Measurements from ENCODE around the gene MAGEB4. TPM values are rescaled to one million over a fixed set of nuclear protein-coding genes. Genes with fewer than 3 reads are reported as not detected.

MAGEB4 gene
- total RNA-seq, 1 experiment from 2014 or later, result not detected

GRCh38 chrX:30230395-30230794 is 11.4 kb upstream of the MAGEB4 start, which contains the start of gene MAGEB3 (continued):
- TF ChIP-seq CBX3 (IDR thresholded peaks at IDR 0.05; ENCODE audit: low read depth) (no peak), YY1 (IDR thresholded peaks at IDR 0.05; ENCODE audit: extremely low read depth, insufficient replicate concordance, low read depth, low read length) (no peak)

DNA sequence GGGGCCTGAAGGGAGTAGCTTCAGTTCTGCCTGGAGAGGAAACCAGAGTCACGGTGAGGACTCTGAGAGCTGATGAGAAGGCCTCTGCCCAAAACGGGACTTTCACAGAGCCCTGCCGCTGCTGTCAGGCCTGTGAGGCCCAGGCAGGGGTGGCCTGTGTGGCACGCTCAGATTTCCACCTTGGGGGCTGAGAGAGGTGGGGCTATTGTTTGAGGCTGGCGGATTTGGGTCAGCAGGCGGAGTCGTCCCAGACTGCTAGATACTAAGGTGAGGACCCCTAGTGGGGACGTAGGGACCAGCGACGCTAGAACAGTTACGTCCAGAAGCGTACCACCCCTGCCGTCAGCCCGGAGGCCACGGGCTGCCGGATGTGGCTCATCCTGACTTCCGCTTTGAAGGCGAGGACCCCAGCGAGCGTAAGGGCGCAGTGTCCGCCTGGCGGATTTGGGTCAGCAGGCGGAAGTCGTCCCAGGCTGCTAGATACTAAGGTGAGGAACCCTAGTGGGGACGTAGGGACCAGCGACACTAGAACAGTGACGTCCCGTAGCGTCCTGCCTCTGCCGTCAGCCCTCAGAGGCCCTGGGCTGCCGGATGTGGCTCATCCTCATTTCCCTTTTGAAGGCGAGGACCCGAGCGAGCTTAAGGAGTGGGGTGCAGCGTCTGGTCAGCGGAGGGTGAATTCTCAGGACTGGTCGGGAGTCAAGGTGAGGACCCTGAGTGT is 5.1 kb downstream of the MAGEB4 start, which contains the start of gene MAGEB1:
MAGEB1 (plus strand) TSS at position 378 of the 721 bp plus-strand sequence. CDS start 3,348 bp downstream, outside the sequence.
- Histone ChIP-seq H2AFZ (ENCODE audit: low read depth, low read length, poor library complexity, severe bottlenecking) (no peak within 1 kb of the TSS), H3K79me2 (ENCODE audit: insufficient read depth, low read length) (no peaks in the 10 kb centered on the region), H3K36me3 (ENCODE audit: control insufficient read depth in 1 of 2, insufficient read depth in 2 of 2, low read length in 2 of 2) (no peaks in the 10 kb centered on the region), H3K4me3 (replicated peaks in 1 of 2; ENCODE audit: low read depth in 1 of 2, low read length in 2 of 2) (no peak within 1 kb of the TSS), H4K20me1 (ENCODE audit: insufficient read depth) (no peaks in the 10 kb centered on the region), H3K4me2 (ENCODE audit: low read length) (no peak within 1 kb of the TSS), H3K9ac (ENCODE audit: low read length) (no peak within 1 kb of the TSS), H3K27ac (ENCODE audit: low read depth, low read length) (no peak within 1 kb of the TSS), H3K9me3 (ENCODE audit: control insufficient read depth in 1 of 2, insufficient read depth in 1 of 2, low read depth in 1 of 2, low read length in 2 of 2) (no peaks in the 10 kb centered on the region), H3K4me1 (ENCODE audit: control insufficient read depth in 1 of 2, insufficient read depth in 2 of 2, low read length in 2 of 2) (no peaks in the 10 kb centered on the region), H3K9me2 (ENCODE audit: insufficient read depth) (no peaks in the 10 kb centered on the region), H3K27me3 (ENCODE audit: insufficient read depth, low read length) (no peaks in the 10 kb centered on the region)
- TF ChIP-seq RAD21 (IDR thresholded peaks at IDR 0.05; ENCODE audit: low read depth), result no peak
- TF ChIP-seq CTCF (IDR thresholded peaks at IDR 0.05 in 2 of 3, conservative IDR thresholded peaks at IDR 0.05 in 1 of 3; ENCODE audit: borderline replicate concordance in 1 of 3, insufficient read depth in 1 of 3, low read depth in 2 of 3, low read length in 2 of 3), result peak in 2 of 3 experiments; percentile 5 to 22; a peak in 2 of 6 replicates
- no peak for TF ChIP-seq POLR2A (IDR thresholded peaks at IDR 0.05; ENCODE audit: borderline replicate concordance, extremely low read depth, insufficient read depth, insufficient read length)
- BruUV-seq (replicated peaks), result no TSS peak
- intact Hi-C loops (cut with micrococcal nuclease), result no loop called here
- ATAC-seq (peak; percentile 86), DNase-seq (ENCODE audit: low read depth, low spot score) (peak; percentile 4)
- POLR2A ChIA-PET, result no interaction called here
- RAD21 ChIA-PET (ENCODE audit: low non-redundant PET in 1 of 2, low total read pairs in 2 of 2, uncharacterized antibody in 2 of 2, unreplicated experiment in 2 of 2), result no interaction called here
- CTCF ChIA-PET, result no interaction called here
